VCaP (cell line): ENCODE measurements around the gene SH3TC1.

Experiments used
- H3K27ac ChIP-seq: fragments of 450-650 bp; 2 replicates; pipeline ENCODE4 v1.5.1; 2017
- TF ChIP-seq, protein P1 (sequence below): fragments of 450-650 bp; conservative IDR thresholded peaks from 2 replicates; pipeline ENCODE4 v1.5.1; 2017; ENCODE audit warnings: mild to moderate bottlenecking, moderate library complexity

SH3TC1 gene

DNA sequence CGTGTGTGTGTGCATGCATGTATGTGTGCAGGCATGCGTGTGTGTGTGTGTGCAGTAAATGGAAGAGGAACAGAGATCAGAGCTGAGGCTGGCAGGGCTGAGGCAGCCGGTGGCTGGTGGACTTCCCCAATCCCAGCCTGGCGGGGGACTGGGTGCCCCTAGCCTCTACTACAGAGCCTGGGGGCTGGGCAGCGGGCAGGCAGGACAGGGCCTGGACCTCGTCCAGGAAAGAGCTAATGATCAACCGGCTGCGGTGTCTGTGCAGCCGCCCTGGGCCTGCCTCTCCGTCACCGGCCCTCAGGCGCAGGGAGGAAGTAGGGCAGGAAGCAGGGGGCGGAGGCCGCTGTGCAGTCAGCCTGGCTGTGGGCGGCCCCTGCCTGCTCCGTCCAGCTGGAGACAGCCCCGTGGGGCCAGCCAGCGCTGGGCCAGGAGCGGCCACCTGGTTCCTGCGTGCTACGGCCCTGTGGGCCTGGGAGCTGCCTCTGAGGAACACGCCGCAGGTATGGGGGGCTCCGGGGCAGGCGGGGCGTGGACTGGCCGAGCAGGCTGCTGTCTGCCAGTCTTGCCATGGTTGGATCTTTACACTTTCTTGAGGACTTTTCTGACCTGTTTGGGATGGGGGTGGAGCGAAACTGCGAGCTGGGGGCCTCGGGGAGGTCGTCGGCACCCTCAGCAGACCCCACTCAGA lies at the start of gene SH3TC1:
TSS of gene SH3TC1 (plus strand) at position 385 of the 688 bp plus-strand sequence. CDS start 5,905 bp downstream, outside the sequence.
- TF ChIP-seq, protein P1, sequence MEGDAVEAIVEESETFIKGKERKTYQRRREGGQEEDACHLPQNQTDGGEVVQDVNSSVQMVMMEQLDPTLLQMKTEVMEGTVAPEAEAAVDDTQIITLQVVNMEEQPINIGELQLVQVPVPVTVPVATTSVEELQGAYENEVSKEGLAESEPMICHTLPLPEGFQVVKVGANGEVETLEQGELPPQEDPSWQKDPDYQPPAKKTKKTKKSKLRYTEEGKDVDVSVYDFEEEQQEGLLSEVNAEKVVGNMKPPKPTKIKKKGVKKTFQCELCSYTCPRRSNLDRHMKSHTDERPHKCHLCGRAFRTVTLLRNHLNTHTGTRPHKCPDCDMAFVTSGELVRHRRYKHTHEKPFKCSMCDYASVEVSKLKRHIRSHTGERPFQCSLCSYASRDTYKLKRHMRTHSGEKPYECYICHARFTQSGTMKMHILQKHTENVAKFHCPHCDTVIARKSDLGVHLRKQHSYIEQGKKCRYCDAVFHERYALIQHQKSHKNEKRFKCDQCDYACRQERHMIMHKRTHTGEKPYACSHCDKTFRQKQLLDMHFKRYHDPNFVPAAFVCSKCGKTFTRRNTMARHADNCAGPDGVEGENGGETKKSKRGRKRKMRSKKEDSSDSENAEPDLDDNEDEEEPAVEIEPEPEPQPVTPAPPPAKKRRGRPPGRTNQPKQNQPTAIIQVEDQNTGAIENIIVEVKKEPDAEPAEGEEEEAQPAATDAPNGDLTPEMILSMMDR = no peak
- peak within 1 kb of the TSS; percentile 90 for H3K27ac ChIP-seq

DNA sequence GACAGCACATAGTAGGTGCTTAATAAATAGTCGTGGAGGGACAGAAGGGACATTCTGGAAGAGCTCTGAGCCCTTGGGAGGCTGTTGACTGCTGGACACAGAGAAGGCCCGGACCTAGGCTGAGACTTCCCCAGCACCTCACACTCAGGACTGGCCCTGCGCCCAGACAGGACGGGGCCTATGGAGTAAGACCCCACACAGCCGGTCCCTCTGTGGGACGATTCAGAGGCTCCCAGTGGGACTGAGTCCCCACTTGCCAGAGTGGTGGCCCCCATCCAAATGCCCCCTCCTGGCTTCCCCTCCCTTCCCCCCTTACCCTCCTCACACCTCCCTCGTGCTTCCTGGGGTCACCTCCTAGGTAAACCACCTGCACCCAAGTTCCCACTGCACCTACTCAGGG lies 49.4 kb upstream of the SH3TC1 start:
- TF ChIP-seq, protein P1 = no peak
- H3K27ac ChIP-seq = no peak overlapping the region

DNA sequence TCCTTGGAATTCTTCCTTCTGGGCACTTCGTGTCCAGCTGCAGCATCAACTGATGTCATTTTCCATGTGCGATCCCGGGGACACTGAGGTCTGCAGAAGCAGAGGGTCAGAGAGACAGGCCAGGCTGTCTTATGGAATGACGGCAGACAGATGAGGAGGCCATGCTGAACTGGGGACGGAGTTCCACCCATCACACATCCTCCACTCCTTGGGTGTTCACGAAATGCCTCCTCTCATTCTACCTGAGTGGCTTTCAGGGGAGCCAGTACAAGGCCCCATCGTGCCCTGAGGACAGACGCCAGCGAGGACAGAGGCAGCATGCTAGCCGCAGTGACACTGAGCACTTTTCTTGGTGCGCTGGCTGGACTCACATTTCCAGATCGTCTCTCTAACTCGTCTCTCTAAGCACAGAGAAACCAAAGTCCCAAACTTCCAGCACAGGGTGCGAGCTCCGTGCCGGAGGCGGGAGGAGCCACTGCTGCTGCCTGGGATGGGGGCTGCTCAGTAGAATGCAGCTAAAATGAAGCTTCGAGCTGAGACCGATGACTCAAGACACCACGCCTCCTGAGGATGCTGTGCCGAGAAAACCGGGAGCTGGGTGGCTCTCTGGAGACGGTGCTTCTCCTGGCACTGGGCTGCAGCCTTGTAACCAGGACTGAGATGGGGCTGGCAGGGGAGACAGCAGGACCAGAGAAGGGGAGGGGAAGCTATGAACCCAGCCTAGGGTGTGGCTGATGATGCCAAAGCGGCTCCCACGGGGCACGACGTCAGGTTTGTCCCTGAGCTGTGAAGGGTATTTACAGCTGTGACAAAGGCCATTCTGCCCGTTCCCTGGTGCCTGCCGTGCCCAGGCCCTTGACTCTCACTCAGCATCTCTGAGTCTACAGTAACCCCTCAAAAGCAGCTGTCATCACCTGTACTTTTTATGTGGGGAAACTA lies 48.7 kb upstream of the SH3TC1 start:
- TF ChIP-seq, protein P1 = no peak
- H3K27ac ChIP-seq = no peak overlapping the region

DNA sequence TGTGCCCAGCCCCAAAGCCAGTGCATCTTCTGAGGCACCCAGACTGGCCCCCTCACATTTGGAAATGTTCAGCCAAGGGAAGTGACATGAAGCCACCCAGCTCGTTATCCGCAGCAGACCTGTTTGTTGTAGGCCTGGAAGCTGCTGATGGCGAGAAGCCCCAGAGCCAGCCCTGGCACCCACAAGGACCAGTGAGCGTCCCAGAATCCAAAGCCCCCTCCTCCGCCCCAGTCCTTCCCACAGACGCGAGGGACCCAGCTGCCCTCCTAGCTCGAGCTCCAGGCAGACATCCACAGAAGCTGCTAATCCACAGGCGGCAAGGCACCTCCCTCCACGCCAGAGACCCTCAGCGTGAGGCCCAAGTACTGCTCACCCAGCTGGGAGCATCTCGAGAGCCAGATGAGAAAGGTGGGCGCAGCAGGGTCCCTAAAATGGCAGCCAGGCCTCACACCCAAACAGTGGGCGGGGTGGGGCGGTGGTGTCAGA lies 47.9 kb upstream of the SH3TC1 start:
- TF ChIP-seq, protein P1 = no peak
- H3K27ac ChIP-seq = no peak overlapping the region

DNA sequence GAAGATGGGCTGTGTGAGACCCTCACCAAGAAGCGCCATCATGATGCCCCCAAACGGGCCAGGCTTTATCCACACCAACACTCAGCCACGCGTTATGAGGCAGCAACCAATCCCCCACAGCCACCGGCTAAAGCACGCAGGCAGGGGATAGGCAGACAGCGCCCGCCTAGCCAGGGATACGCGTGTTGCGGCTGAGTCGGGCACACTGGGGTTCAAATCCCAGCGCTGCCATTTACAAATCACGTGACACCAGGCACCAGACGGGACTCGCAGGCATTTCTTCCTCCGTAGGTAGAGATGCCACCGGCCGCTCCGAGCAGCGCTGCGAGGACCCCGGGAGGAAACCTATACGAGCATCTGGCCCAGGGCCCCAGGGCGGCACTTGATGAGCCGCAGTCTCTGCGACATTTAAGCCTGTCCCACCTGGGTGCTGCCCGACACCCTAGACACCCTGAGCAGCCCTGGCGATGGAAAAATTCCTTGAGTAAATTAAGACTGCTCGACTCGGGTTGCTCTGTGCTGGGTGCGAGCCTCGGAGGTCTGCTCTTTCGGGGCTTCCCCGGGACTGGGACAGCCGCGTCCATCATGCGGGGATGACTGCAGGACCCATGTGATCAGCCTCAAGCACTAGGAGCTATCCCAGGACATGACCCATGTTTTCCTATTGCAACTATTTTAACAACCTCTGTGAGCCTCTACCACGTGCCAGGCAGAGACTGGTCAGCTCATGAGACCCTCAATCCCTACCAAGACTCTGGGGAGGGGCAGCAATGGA lies 46.8 kb upstream of the SH3TC1 start:
- no peak overlapping the region for H3K27ac ChIP-seq
- TF ChIP-seq, protein P1 = no peak

DNA sequence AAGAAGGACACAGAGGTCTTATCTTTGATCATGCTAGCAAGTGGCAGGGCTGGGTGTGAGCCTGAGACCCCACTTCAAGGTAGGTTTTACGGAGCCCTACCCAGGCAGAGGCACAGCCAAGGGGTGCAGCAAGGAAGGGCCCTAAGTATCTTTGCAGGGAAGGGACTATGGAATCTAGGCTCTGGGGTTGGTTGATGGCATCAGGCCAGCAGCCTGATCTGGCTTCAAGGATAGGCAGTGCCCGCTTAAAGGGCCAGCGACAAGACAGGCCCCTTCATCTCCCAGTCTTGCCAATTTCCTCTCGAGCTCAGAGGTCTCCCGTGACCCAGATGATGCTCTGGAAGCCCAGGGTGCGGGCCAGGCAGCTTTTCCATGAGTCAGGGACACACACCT lies 46.2 kb upstream of the SH3TC1 start:
- no peak overlapping the region for H3K27ac ChIP-seq
- TF ChIP-seq, protein P1 = no peak

DNA sequence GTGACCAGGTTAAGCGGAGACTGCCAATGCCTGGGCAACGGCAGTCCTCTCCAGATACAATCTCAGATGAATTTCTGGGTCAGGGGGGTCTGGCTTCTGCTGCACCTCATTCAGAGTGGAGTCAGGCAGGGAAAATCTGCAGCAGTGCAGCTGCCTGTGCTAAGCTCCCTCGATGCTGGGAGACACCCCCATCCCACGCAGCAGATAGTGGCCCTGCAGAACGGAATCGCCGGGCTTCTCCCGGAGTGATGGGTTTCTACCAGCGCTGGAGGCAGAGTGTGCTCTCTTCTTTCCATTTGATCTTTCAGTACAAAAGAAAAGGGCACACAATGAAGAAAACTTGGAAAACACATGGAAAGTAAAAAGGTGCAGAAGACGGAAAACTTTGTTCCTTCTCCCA lies 45.6 kb upstream of the SH3TC1 start:
- TF ChIP-seq, protein P1 = no peak
- no peak overlapping the region for H3K27ac ChIP-seq
